GM12891 (cell line): ENCODE data around the gene VSX2.

Experiments
- POLR2A ChIP-seq: IDR thresholded peaks from 2 replicates; pipeline ENCODE4 v1.6.1; 2011; ENCODE audit warnings: low read depth, low read length, control low read depth
- POLR2AphosphoS5 ChIP-seq: IDR thresholded peaks from 2 replicates; pipeline ENCODE4 v1.6.1; 2011; ENCODE audit warnings: low read depth, low read length, control low read depth
- POU2F2 ChIP-seq: IDR thresholded peaks from 2 replicates; pipeline ENCODE4 v1.6.1; 2011; ENCODE audit warnings: low read depth, mild to moderate bottlenecking, control low read depth, low read length, moderate library complexity
- SPI1 ChIP-seq: IDR thresholded peaks from 2 replicates; pipeline ENCODE4 v1.6.1; 2011; ENCODE audit warnings: low read depth, low read length, control low read depth
- TAF1 ChIP-seq: IDR thresholded peaks from 2 replicates; pipeline ENCODE4 v1.6.1; 2011; ENCODE audit warnings: low read depth, low read length, control low read depth

DNA sequence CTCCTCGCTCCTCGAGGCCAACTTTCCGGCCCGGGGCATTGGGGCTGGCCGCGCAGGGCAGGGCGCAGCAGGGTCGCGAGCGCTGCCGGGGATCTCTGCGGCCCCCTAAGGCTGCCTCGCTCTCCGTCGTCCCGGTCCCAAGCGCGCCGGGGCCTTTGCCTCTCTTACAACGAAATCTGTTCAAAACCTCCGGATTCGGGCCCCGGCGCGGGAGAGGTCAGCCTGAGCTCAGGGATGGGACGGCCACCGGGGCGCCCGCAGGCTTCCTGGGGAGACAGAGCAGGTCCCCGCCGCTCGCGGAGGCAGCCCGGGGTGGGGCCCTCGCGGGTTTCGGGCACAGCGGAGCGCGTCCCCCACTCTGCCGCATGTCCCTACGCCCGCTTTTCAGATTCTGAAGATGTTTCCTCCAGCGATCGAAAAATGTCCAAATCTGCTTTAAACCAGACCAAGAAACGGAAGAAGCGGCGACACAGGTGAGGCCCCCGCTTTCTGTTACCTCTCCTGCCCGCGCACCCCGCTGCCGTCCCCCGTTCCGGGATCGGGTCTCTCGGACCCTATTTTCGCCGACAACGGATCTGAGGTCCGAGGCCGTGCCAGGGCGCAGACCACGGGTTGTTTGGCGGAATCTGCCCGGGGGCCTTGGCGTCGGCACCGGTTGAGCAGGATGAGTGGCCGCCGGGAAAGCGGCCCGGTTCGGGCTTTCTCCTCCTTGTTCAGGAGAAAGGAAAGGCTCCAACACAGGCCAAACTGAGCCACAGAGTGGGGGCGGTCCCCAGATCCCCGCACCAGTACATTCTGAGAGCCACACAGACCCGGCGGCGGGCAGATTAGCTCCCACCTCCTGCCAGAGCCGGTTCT is 1.8 kb downstream of the VSX2 start:
- TF ChIP-seq TAF1 (no peak), POLR2AphosphoS5 (no peak), POU2F2 (no peak), POLR2A (no peak), SPI1 (no peak)
